A673 (cell line): Measurements from ENCODE around the gene MKRN2.

Experiments
- CTCF ChIP-seq: fragments of 300-800, 200-600 bp; sonication (generic); conservative IDR thresholded peaks from 2 replicates; pipeline ENCODE4 v1.5.1; 2017; ENCODE audit warnings: low read depth, mild to moderate bottlenecking, antibody characterized with exemption, low read length, moderate library complexity, mixed read lengths
- EZH2 ChIP-seq: fragments of 200-600 bp; sonication (generic); IDR thresholded peaks from 2 replicates; pipeline ENCODE4 v1.6.1; 2017; ENCODE audit warnings: borderline replicate concordance, low read depth, mild to moderate bottlenecking, mixed read lengths, antibody characterized with exemption, low read length; ENCODE audit not compliant: poor library complexity, severe bottlenecking

- no peak for TF ChIP-seq CTCF
- no peak for TF ChIP-seq EZH2
These were observed 20.5 kb downstream of the MKRN2 start for GRCh38 chr3:12577379-12577778.
